ENCODE data around the gene SIX4.

SIX4 gene

DNA sequence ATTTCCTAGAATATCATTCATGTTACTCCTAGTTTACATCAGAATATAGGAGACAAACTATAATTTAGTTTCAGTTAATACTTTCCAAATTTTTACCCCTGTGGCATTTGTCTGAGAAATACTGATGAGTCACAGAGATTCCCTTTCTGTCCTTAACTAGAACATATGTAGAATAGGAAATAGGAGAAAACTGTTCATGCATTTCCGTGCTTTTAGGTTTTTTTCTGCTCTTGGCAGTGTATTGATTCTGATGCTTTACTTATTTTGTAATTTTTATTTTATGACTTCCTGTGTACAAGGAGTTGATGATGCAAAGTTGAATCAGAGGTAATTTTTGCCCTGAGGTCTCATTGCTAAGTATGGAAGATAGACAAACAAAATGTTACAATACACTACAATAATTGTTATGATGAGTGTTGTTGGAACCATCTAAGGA lies 33.4 kb upstream of the SIX4 start:
- TF ChIP-seq, protein P1, sequence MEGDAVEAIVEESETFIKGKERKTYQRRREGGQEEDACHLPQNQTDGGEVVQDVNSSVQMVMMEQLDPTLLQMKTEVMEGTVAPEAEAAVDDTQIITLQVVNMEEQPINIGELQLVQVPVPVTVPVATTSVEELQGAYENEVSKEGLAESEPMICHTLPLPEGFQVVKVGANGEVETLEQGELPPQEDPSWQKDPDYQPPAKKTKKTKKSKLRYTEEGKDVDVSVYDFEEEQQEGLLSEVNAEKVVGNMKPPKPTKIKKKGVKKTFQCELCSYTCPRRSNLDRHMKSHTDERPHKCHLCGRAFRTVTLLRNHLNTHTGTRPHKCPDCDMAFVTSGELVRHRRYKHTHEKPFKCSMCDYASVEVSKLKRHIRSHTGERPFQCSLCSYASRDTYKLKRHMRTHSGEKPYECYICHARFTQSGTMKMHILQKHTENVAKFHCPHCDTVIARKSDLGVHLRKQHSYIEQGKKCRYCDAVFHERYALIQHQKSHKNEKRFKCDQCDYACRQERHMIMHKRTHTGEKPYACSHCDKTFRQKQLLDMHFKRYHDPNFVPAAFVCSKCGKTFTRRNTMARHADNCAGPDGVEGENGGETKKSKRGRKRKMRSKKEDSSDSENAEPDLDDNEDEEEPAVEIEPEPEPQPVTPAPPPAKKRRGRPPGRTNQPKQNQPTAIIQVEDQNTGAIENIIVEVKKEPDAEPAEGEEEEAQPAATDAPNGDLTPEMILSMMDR (IDR thresholded peaks at IDR 0.05; ENCODE audit: borderline replicate concordance, insufficient read depth, low read depth, low read length), result no peak
- no peak overlapping the region for H3K4me3 ChIP-seq (ENCODE audit: low read depth, low read length)

DNA sequence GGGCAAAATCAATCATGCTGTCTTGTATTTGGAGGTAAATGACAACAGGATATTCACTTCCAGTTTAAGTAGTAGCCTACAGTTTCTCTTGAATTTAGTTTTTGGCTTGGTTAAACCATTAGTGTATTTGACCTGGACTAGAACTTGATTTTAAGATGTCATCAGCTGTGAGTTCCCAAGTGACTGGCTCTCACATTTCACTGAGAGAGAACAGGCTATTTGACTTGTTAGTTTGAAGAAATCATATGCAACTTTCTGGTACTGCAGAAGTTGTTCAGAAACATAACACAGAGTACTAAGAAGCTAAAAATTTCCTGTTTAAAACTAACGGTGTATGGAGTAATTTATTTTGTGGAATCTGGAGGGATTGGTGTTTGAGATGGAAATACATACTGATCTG lies 32.7 kb upstream of the SIX4 start:
- TF ChIP-seq, protein P1 (IDR thresholded peaks at IDR 0.05; ENCODE audit: borderline replicate concordance, insufficient read depth, low read depth, low read length), result no peak
- no peak overlapping the region for H3K4me3 ChIP-seq (ENCODE audit: low read depth, low read length)

DNA sequence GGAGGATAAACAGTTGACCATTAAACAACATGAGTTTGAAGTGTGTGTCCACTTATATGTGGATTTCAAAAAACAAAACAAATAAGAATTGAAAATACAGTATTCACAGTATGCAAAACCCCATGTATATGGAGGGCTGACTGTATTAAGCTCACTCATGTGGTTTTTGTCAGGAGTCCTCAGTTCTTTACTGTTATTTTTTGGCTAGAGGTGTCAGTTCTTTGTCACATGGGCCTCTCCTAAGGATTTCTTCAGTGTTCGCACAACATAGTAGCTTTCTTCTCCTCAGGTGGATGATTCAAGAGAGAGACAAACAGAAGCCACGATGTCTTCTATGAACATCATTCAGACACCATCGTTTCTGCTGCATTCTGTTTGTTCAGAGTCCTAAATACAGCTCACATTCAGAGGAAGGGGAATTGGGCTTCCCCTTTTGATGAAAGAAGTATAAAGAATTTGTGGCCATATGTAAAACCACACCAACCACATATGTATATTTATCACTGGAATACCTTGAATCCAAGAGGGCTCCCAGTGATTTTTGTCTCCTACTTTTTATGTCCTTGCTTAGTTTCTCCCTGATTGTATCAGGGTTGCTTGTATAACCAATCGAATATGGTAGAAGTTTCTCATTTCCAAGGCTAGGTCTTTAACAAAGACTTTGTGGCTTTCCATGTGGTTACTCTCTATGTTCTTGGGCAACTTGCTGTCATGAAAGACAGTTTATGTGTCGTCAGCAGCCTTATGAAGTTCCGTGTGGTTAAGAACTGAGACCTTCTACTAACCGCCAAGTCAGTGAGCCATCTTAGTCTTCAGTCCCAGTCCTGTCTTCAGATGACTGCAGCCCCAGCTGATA lies 29.3 kb upstream of the SIX4 start:
- no peak overlapping the region for H3K4me3 ChIP-seq (ENCODE audit: low read depth, low read length)
- TF ChIP-seq, protein P1 (IDR thresholded peaks at IDR 0.05; ENCODE audit: borderline replicate concordance, insufficient read depth, low read depth, low read length), result no peak

DNA sequence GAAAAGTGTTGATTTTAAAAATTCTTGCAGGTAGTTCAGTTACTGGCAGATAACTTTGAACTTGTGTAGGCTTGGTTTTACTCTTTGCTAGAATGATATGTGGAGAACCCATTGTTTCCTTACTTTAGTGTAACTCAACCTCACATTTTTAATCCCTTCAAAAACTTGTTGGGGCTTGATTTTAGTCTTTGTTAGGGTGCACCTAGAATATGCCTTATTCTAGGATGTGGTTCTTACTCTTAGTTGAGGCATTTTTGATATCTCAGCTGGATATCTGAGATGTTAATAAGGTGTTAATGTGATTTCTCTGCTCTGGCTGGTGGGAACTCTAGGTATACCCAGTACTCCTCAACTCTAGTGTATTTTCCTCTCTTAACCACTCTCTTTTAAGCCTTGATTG lies 20.4 kb upstream of the SIX4 start:
- H3K4me3 ChIP-seq (ENCODE audit: low read depth, low read length), result no peak overlapping the region
- TF ChIP-seq, protein P1 (IDR thresholded peaks at IDR 0.05; ENCODE audit: borderline replicate concordance, insufficient read depth, low read depth, low read length), result no peak

DNA sequence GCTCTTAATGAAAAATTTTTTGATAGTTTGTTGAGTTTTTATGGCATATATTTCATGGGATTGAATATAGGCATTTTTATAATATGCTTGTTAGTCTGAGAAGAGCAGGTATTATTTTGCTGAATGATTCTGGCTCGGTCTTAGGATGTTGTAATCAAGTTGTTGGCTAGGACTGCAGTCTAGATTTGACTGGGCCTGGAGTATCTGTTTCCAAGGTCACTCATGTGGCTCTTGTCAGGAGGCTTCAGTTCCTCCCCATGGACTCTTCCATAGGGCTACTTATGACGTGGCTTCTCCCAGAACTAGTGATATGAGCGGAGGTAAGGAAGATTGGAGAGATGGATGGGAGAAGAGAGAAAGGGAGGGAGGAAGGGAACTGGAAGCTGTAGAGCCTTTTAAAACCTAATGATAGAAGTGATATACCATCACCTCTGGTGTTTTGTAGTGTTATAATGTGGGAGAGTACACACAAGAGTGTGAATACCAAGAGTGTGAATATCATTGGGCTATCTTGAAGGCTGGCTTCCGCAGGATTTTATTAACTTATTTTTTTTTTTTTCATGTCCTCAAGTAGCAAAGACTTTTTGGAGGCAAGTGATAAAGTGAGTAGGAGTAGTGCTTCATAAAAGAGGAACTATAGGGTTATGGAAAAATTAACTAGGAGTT lies 14.8 kb upstream of the SIX4 start:
- no peak overlapping the region for H3K4me3 ChIP-seq (ENCODE audit: low read depth, low read length)
- TF ChIP-seq, protein P1 (IDR thresholded peaks at IDR 0.05; ENCODE audit: borderline replicate concordance, insufficient read depth, low read depth, low read length), result no peak

DNA sequence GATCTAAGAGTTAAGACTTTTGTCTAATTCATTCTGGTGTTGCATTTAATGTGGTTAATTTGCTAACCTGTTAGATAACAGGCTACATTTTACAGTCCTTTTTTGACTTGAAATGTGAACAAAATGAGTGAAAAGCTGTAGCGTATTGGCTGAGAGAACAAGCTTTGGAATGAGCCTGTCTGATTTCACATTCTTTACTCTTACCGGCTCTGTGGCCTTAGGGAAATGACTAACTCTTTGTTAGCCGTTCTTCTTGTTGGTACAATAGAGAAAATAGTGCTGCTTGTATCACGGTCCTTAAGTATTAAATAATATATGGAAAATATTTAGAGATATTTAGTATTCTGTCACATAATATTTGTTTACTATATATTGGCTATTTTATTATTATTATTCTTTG lies 12.3 kb upstream of the SIX4 start:
- H3K4me3 ChIP-seq (ENCODE audit: low read depth, low read length), result no peak overlapping the region
- TF ChIP-seq, protein P1 (IDR thresholded peaks at IDR 0.05; ENCODE audit: borderline replicate concordance, insufficient read depth, low read depth, low read length), result no peak

Data from GM12875 (cell line).